IMR-90 (cell line): Measurements from ENCODE around the gene KCTD8. TPM values are rescaled to one million over a fixed set of nuclear protein-coding genes. Genes with fewer than 3 reads are reported as not detected.

Source experiments
- ATAC-seq: fragments of 200-7000 bp; cut with Tn5 transposase; 2 replicates; pipeline ENCODE4 v1.9.1; 2020; ENCODE audit warnings: low read depth, mild to moderate bottlenecking, moderate library complexity
- BruUV-seq: library from RNA; stranded (reverse); fragments of 400-500 nt; replicated peaks from 2 replicates; lab custom pipeline; 2021; lab: Mats Ljungman, UMichigan
- CTCF ChIA-PET: fragments of 300-600 bp; formaldehyde crosslinking; extraction: SDS; loops from one replicate; lab custom pipeline; 2021; ENCODE audit warnings: antibody characterized with exemption; lab: Yijun Ruan, JAX
- POLR2A ChIA-PET: fragments of 300-600 bp; sonication (Branson Sonifier 250); formaldehyde crosslinking; loops from one replicate; lab custom pipeline; 2022; ENCODE audit warnings: antibody characterized with exemption; ENCODE audit not compliant: unreplicated experiment; lab: Charles Lee
- DNase-seq: peaks from one replicate; pipeline ENCODE4 v3.0.0; 2013
- H2AFZ ChIP-seq: replicated peaks from 2 replicates; pipeline ENCODE3; 2013; ENCODE audit warnings: low read length, mild to moderate bottlenecking; ENCODE audit not compliant: poor library complexity
- H2AK5ac ChIP-seq: 2 replicates; pipeline ENCODE4 v1.6.1; 2013; ENCODE audit warnings: low read depth, low read length, inconsistent platforms
- H2AK9ac ChIP-seq: replicated peaks from 2 replicates; pipeline ENCODE3; 2013; ENCODE audit warnings: mild to moderate bottlenecking, low read depth, low read length, moderate library complexity; ENCODE audit not compliant: poor library complexity
- H2BK120ac ChIP-seq: 2 replicates; pipeline ENCODE4 v1.6.1; 2013; ENCODE audit warnings: low read depth, low read length, inconsistent platforms
- H2BK15ac ChIP-seq: 3 replicates; pipeline ENCODE4 v1.6.1; 2013; ENCODE audit warnings: low read depth, low read length, inconsistent platforms
- H2BK20ac ChIP-seq: 2 replicates; pipeline ENCODE4 v1.6.1; 2013; ENCODE audit warnings: low read depth, mild to moderate bottlenecking, inconsistent platforms, low read length, moderate library complexity
- H2BK5ac ChIP-seq: 2 replicates; pipeline ENCODE4 v1.6.1; 2013; ENCODE audit warnings: mild to moderate bottlenecking, low read depth, low read length, inconsistent platforms; ENCODE audit not compliant: poor library complexity, severe bottlenecking
- H3K14ac ChIP-seq: replicated peaks from 2 replicates; pipeline ENCODE4 v1.6.1; 2013; ENCODE audit warnings: low read depth, low read length, inconsistent platforms
- H3K18ac ChIP-seq: 2 replicates; pipeline ENCODE4 v1.6.1; 2013; ENCODE audit warnings: low read depth, low read length, control low read depth
- H3K23ac ChIP-seq: 2 replicates; pipeline ENCODE4 v1.6.1; 2013; ENCODE audit warnings: low read depth, low read length, inconsistent platforms
- H3K27ac ChIP-seq: 2 replicates; pipeline ENCODE4 v1.5.1; 2013; ENCODE audit warnings: mild to moderate bottlenecking, control low read depth, low read length; ENCODE audit not compliant: insufficient read depth
- H3K27me3 ChIP-seq: 2 replicates; pipeline ENCODE4 v1.6.1; 2013; ENCODE audit warnings: low read length; ENCODE audit not compliant: control insufficient read depth, insufficient read depth
- H3K36me3 ChIP-seq: 2 replicates; pipeline ENCODE4 v1.6.1; 2013; ENCODE audit warnings: low read length, mixed read lengths; ENCODE audit not compliant: control insufficient read depth, insufficient read depth
- H3K4ac ChIP-seq: 2 replicates; pipeline ENCODE4 v1.6.1; 2013; ENCODE audit warnings: low read depth, low read length, inconsistent platforms
- H3K4me1 ChIP-seq: 2 replicates; pipeline ENCODE4 v1.6.1; 2013; ENCODE audit warnings: low read length, mixed read lengths; ENCODE audit not compliant: control insufficient read depth, insufficient read depth
- H3K4me2 ChIP-seq: 2 replicates; pipeline ENCODE4 v1.6.1; 2013; ENCODE audit warnings: low read depth, mild to moderate bottlenecking, control low read depth, low read length, moderate library complexity
- H3K4me3 ChIP-seq: 2 replicates; pipeline ENCODE4 v1.5.1; 2013; ENCODE audit warnings: low read depth, mild to moderate bottlenecking, control low read depth, low read length, moderate library complexity; ENCODE audit not compliant: insufficient read depth
- H3K56ac ChIP-seq: 2 replicates; pipeline ENCODE4 v1.6.1; 2013; ENCODE audit warnings: low read length, inconsistent platforms; ENCODE audit not compliant: insufficient read depth; ENCODE audit errors: extremely low read depth
- H3K79me1 ChIP-seq, 2 experiments: 2 replicates each; pipeline ENCODE4 v1.6.1; 2013; ENCODE audit warnings: low read length in 2 of 2, inconsistent platforms in 1 of 2, low read depth in 1 of 2
- H3K9ac ChIP-seq: 2 replicates; pipeline ENCODE4 v1.6.1; 2013; ENCODE audit warnings: low read depth, low read length, control low read depth
- H3K9me1 ChIP-seq: 2 replicates; pipeline ENCODE4 v1.6.1; 2013; ENCODE audit warnings: low read length, inconsistent platforms; ENCODE audit not compliant: insufficient read depth
- H3K9me3 ChIP-seq: 2 replicates; pipeline ENCODE4 v1.6.1; 2013; ENCODE audit warnings: low read length; ENCODE audit not compliant: control insufficient read depth, insufficient read depth
- H4K20me1 ChIP-seq: 2 replicates; pipeline ENCODE4 v1.6.1; 2013; ENCODE audit warnings: low read length, inconsistent platforms; ENCODE audit not compliant: insufficient read depth
- H4K5ac ChIP-seq: 2 replicates; pipeline ENCODE4 v1.6.1; 2013; ENCODE audit warnings: mild to moderate bottlenecking, low read depth, low read length, control low read depth
- H4K8ac ChIP-seq, 2 experiments: 2 replicates each; pipeline ENCODE4 v1.6.1; 2013; ENCODE audit warnings: low read depth in 2 of 2, low read length in 2 of 2, control low read depth in 1 of 2, inconsistent platforms in 1 of 2
- H4K91ac ChIP-seq: 2 replicates; pipeline ENCODE4 v1.6.1; 2013; ENCODE audit warnings: low read depth, low read length, inconsistent platforms; ENCODE audit not compliant: insufficient read depth
- BHLHE40 ChIP-seq: fragments of 150-350 bp; IDR thresholded peaks from 2 replicates; pipeline ENCODE4 v1.6.1; 2016; ENCODE audit warnings: mild to moderate bottlenecking, low read depth, low read length
- CEBPB ChIP-seq: IDR thresholded peaks from 2 replicates; pipeline ENCODE4 v1.6.1; 2012; ENCODE audit warnings: low read depth, low read length, improper control_type of control experiment
- CHD1 ChIP-seq: IDR thresholded peaks from 2 replicates; pipeline ENCODE4 v1.6.1; 2012; ENCODE audit warnings: low read depth, low read length, improper control_type of control experiment
- CTCF ChIP-seq: conservative IDR thresholded peaks from 2 replicates; pipeline ENCODE4 v1.5.1; 2012; ENCODE audit warnings: mild to moderate bottlenecking, low read depth, low read length, improper control_type of control experiment
- FOS ChIP-seq: fragments of 150-350 bp; IDR thresholded peaks from 2 replicates; pipeline ENCODE4 v1.6.1; 2016; ENCODE audit warnings: low read depth, low read length
- MAFK ChIP-seq: IDR thresholded peaks from 2 replicates; pipeline ENCODE4 v1.6.1; 2012; ENCODE audit warnings: low read depth, low read length, improper control_type of control experiment
- MAZ ChIP-seq: IDR thresholded peaks from 2 replicates; pipeline ENCODE4 v1.6.1; 2012; ENCODE audit warnings: low read depth, mild to moderate bottlenecking, low read length, improper control_type of control experiment, moderate library complexity, borderline replicate concordance
- MXI1 ChIP-seq: IDR thresholded peaks from 2 replicates; pipeline ENCODE4 v1.6.1; 2012; ENCODE audit warnings: low read depth, mild to moderate bottlenecking, low read length, moderate library complexity, borderline replicate concordance
- NFE2L2 ChIP-seq: fragments of 150-350 bp; IDR thresholded peaks from 2 replicates; pipeline ENCODE4 v1.6.1; 2016; ENCODE audit warnings: low read depth, mild to moderate bottlenecking, low read length
- POLR2A ChIP-seq: IDR thresholded peaks from 2 replicates; pipeline ENCODE4 v1.6.1; 2012; ENCODE audit warnings: mild to moderate bottlenecking, low read depth, low read length
- RAD21 ChIP-seq: IDR thresholded peaks from 2 replicates; pipeline ENCODE4 v1.6.1; 2012; ENCODE audit warnings: low read length, improper control_type of control experiment
- RCOR1 ChIP-seq: IDR thresholded peaks from 2 replicates; pipeline ENCODE4 v1.6.1; 2012; ENCODE audit warnings: mild to moderate bottlenecking, low read length, improper control_type of control experiment; ENCODE audit not compliant: insufficient replicate concordance
- RFX5 ChIP-seq: IDR thresholded peaks from 2 replicates; pipeline ENCODE4 v1.8.0; 2012; ENCODE audit warnings: low read depth, mild to moderate bottlenecking, low read length, moderate library complexity
- SMC3 ChIP-seq: fragments of 150-350 bp; IDR thresholded peaks from 2 replicates; pipeline ENCODE4 v1.6.1; 2016; ENCODE audit warnings: low read depth, mild to moderate bottlenecking, antibody characterized with exemption, low read length, moderate library complexity
- USF2 ChIP-seq: fragments of 150-350 bp; IDR thresholded peaks from 2 replicates; pipeline ENCODE4 v1.6.1; 2017; ENCODE audit warnings: mild to moderate bottlenecking, antibody characterized with exemption, low read length, low read depth
- WGBS, 2 experiments: methylation state at CpG; one replicate each; pipeline versions ENCODE4 v1.1.5 to v1.1.7; 2013; ENCODE audit warnings: missing lambda C conversion rate in 2 of 2; ENCODE audit not compliant: insufficient read length in 1 of 2; ENCODE audit errors: extremely low coverage in 2 of 2; 5-methylcytosine and 5-hydroxymethylcytosine counted together
- dilution Hi-C: fragments of 300-500 bp; cut with HindIII; formaldehyde crosslinking; loops from one replicate; pipeline ENCODE4 v1.14.3; 2018; ENCODE audit warnings: low sequenced_read_pairs; ENCODE audit not compliant: unreplicated experiment
- in situ Hi-C: fragments of 300-500 bp; cut with MboI; formaldehyde crosslinking; loops from 3 replicates; pipeline ENCODE4 v1.14.3; 2019; ENCODE audit warnings: low sequenced_read_pairs, inconsistent platforms, mixed read lengths
- intact Hi-C: fragments of 100-400 bp; cut with micrococcal nuclease; formaldehyde crosslinking; loops from 2 replicates; pipeline ENCODE4 v1.10.0; 2022
- polyA plus RNA-seq, 3 experiments: library from polyadenylated mRNA; depleted of rRNA; stranded (reverse); fragments of >200 nt; gene quantifications; 2 replicates each; pipeline ENCODE4 v1.2.3, GENCODE V29; 2012; ENCODE audit warnings: low replicate concordance in 1 of 3
- total RNA-seq: library from RNA; depleted of rRNA; stranded (reverse); fragments of >200 nt; gene quantifications from 2 replicates; pipeline ENCODE4 v1.2.3, GENCODE V29; 2012
- TF ChIP-seq, protein P1 (sequence below): fragments of 150-350 bp; IDR thresholded peaks from 2 replicates; pipeline ENCODE4 v1.6.1; 2016; ENCODE audit warnings: low read depth, mild to moderate bottlenecking, low read length, moderate library complexity, borderline replicate concordance

The KCTD8 gene
- total and polyA plus RNA-seq, 2 of the 4 experiments (the other 2 are of a cell fraction) = 0.03 TPM; not detected in 1

GRCh38 chr4:44279066-44279465 is 169.5 kb downstream of the KCTD8 start:
- intact Hi-C loops = loop anchor here (10.0 kb wide), 1 partner anchor 194 kb away; no protein-coding TSS in a partner anchor
- ATAC-seq = no peak
- no CpG with 5 or more reads among the region's 1 CpG for WGBS, 2 experiments

More at GRCh38 chr4:44279066-44279465, 169.5 kb downstream of the KCTD8 start:
- no peak for TF ChIP-seq NFE2L2
- TF ChIP-seq, protein P1, sequence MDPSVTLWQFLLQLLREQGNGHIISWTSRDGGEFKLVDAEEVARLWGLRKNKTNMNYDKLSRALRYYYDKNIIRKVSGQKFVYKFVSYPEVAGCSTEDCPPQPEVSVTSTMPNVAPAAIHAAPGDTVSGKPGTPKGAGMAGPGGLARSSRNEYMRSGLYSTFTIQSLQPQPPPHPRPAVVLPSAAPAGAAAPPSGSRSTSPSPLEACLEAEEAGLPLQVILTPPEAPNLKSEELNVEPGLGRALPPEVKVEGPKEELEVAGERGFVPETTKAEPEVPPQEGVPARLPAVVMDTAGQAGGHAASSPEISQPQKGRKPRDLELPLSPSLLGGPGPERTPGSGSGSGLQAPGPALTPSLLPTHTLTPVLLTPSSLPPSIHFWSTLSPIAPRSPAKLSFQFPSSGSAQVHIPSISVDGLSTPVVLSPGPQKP = no peak
- no peak for TF ChIP-seq RAD21
- TF ChIP-seq FOS = no peak
- no peak for TF ChIP-seq SMC3
- TF ChIP-seq MAZ = no peak
- TF ChIP-seq MAFK = no peak
- no peak for TF ChIP-seq CHD1
- TF ChIP-seq MXI1 = no peak
- no peak for TF ChIP-seq POLR2A
- no peak for TF ChIP-seq RFX5
- no peak for TF ChIP-seq BHLHE40
- no peak for TF ChIP-seq RCOR1
- TF ChIP-seq USF2 = no peak
- TF ChIP-seq CEBPB = no peak
- TF ChIP-seq CTCF = no peak
- Histone ChIP-seq H3K4me1 (no peaks in the 10 kb centered on the region), H3K4me2 (no peak overlapping the region), H4K20me1 (no peaks in the 10 kb centered on the region), H3K9ac (no peak overlapping the region), H2AK9ac (no peak overlapping the region), H3K23ac (no peak overlapping the region), H4K91ac (no peak overlapping the region), H4K5ac (no peak overlapping the region), H3K27ac (no peak overlapping the region), H2BK20ac (no peak overlapping the region), H3K4ac (no peak overlapping the region), H2BK5ac (no peak overlapping the region), H3K4me3 (no peak overlapping the region), H3K14ac (no peak overlapping the region), H3K9me1 (no peaks in the 10 kb centered on the region), H3K18ac (no peak overlapping the region), H4K8ac (no peak overlapping the region), H2BK120ac (no peak overlapping the region), H3K79me1 (no peaks in the 10 kb centered on the region), H3K56ac (no peak overlapping the region), H3K36me3 (no peaks in the 10 kb centered on the region), H2AFZ (no peak overlapping the region), H3K9me3 (no peaks in the 10 kb centered on the region), H2AK5ac (no peak overlapping the region), H3K27me3 (no peaks in the 10 kb centered on the region), H2BK15ac (no peak overlapping the region)
- DNase-seq = no peak
- BruUV-seq = no TSS peak
- in situ Hi-C loops (no loop called here), dilution Hi-C loops (no loop called here)
- CTCF ChIA-PET = no interaction called here
- POLR2A ChIA-PET = no interaction called here
